ENCODE results near the gene VMAC.

Gene VMAC

DNA sequence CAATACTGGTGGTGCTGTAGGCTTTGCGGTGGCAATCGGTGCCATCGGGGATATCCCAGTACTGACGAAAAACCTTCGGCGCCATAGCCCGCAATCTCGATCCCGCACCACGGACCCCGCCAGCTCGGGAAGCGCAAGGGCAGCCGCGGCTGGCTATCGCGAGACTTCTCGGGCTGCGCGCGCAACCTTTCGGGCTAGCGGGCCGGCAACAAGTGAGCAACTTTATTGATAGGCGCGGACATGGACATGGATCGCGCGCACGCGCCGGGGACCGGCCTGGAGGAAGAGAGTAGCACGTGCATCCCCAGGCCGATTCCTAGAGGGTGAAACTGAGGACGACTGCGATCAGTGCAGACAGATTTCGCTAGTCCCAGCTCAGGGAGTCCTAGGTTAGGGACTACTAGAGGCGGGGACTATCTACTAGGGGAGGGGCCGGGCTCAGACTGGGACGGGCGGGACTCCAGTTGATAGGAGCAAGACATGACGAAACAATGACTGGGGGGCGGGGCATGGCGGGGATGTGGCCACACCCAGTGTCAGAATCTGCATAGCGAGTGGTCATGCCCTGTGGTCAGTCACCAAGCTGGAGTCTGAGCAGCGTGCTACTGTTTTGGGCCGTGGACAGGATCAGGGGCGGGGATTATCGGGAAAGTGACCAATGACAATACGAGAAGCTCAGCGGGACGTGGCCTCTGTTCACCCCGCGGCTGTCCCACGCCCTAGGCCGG, 884 bp upstream of the VMAC start, which contains the start of gene NDUFA11:
TSS of gene NDUFA11 (minus strand) at position 167 of the 728 bp plus-strand sequence. CDS start at position 85, 82 bp downstream.
- Mint-ChIP-seq H3K9me3 (no peaks in the 10 kb centered on the region), H3K4me1 (ENCODE audit: low read depth in 2 of 2) (peaks cover 22 to 30% of the 10 kb centered on the region in 2 donors), H3K4me3 (peak within 1 kb of the TSS; percentile 94 to 95), H3K27me3 (no peaks in the 10 kb centered on the region), H3K36me3 (ENCODE audit: insufficient read depth) (peaks cover 24% of the 10 kb centered on the region), H3K27ac (peak within 1 kb of the TSS; percentile 95 to 98)
- ATAC-seq (replicated peaks) (peak; percentile 51), DNase-seq (peak; percentile 95 to 96 (median 96))

DNA sequence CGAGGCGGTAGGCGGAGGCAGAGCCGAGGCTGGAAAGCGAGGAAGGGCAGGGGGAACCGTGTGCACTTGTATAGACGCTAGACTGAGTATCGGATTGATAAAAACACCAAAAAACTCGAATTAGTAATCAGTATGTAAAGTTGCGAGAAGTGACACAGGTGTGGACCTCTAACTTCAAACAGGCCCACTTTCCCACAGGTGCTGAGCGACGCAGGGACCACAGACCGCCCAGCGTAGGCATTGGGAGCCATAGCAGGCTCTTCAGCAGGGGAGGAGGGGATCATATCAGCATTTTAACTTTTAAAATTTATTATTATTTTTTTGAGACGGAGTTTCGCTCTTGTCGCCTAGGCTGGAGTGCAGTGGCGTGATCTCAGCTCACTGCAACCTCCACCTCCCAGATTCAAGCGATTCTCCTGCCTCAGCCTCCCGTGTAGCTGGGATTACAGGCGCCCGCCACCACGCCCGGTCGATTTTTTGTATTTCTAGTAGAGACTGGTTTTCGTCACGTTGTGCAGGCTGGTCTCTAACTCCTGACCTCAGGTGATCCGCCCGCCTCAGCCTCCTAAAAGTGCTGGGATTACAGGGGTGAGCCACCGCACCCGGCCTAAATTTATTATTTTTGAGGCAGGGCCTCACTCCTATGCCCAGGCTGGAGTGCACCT, 574 bp downstream of the VMAC start:
- Mint-ChIP-seq H3K4me1 (ENCODE audit: low read depth in 2 of 2) (peaks cover 18 to 25% of the 10 kb centered on the region in 2 donors), H3K4me3 (peak overlapping the region; percentile 94 to 95), H3K27me3 (no peaks in the 10 kb centered on the region), H3K27ac (peak overlapping the region; percentile 95 to 98), H3K9me3 (no peaks in the 10 kb centered on the region), H3K36me3 (ENCODE audit: insufficient read depth) (peaks cover 28% of the 10 kb centered on the region)
- no peak for DNase-seq
- no peak for ATAC-seq (replicated peaks)

DNA sequence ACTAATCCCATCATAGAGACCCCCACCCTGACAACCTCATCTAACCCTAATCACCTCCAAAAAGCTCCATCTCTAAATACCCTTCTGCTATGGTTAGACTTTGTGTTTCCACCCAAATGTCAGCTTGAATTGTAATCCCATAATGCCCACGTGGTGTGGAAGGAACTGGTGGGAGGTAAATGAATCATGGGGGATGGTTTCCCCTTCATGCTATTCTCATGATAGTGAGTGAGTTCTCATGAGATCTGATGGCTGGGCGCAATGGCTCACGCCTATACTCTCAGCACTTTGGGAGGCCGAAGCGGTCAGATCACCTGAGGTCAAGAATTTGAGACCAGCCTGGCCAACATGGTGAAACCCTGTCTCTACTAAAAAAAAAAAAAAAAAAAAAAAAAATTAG, 2.6 kb downstream of the VMAC start:
- Mint-ChIP-seq H3K9me3 (no peaks in the 10 kb centered on the region), H3K27me3 (no peaks in the 10 kb centered on the region), H3K27ac (peak overlapping the region in 1 of 2 donors; percentile 87), H3K36me3 (ENCODE audit: insufficient read depth) (peaks cover 25% of the 10 kb centered on the region), H3K4me1 (ENCODE audit: low read depth in 2 of 2) (peaks cover 14 to 23% of the 10 kb centered on the region in 2 donors), H3K4me3 (no peak overlapping the region)
- DNase-seq, result no peak
- ATAC-seq (replicated peaks), result no peak

DNA sequence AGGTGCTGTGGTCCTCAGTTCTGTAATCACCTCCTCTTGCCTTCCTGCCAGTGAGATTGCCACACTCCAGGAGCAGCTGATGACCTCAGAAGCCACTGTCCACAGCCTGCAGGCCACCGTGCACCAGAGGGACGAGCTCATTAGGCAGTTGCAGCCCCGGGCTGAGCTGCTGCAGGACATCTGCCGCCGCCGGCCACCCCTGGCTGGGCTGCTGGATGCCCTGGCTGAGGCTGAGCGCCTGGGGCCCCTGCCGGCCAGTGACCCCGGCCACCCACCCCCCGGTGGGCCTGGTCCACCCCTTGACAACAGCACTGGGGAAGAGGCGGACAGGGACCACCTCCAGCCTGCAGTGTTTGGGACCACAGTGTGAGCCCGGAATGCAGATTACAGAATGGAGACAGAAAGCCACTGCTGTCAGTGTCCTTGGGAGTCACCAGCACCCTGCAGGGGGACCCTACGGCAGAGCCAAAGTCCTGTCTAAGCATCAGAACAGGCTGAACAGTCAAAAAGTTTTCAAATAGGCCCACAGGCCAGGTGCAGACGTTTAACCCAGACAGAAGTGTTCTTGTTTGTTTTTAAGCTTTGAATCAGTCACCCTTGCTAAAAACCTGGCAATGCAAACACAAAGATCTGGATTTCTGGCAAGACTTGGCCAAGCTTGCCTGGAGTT, 4.2 kb downstream of the VMAC start:
- no peak overlapping the region for H3K27ac Mint-ChIP-seq
- no peaks in the 10 kb centered on the region for H3K27me3 Mint-ChIP-seq
- H3K4me3 Mint-ChIP-seq, result no peak overlapping the region
- no peak for ATAC-seq (replicated peaks)
- H3K36me3 Mint-ChIP-seq (ENCODE audit: insufficient read depth), result peaks cover 12% of the 10 kb centered on the region
- H3K4me1 Mint-ChIP-seq (ENCODE audit: low read depth in 2 of 2), result peaks cover 4 to 12% of the 10 kb centered on the region in 2 donors
- H3K9me3 Mint-ChIP-seq, result no peaks in the 10 kb centered on the region
- DNase-seq, result no peak

DNA sequence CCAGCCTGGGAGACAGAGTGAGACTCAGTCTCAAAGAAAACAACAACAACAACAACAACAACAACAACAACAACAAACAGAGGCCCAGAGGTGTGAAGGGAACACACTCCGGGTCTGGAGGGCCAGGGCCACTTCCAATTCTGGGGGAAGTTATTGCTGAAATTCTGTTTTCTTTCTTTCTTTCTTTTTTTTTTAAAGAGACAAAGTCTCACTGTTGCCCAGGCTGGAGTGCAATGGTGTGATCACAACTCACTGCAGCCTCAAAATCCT, 5.9 kb downstream of the VMAC start:
- ATAC-seq (replicated peaks), result no peak
- peaks cover 4 to 12% of the 10 kb centered on the region in 2 donors for H3K4me1 Mint-ChIP-seq (ENCODE audit: low read depth in 2 of 2)
- H3K27ac Mint-ChIP-seq, result no peak overlapping the region
- no peaks in the 10 kb centered on the region for H3K27me3 Mint-ChIP-seq
- DNase-seq, result no peak
- H3K36me3 Mint-ChIP-seq (ENCODE audit: insufficient read depth), result peaks cover 4% of the 10 kb centered on the region
- H3K4me3 Mint-ChIP-seq, result no peak overlapping the region
- no peaks in the 10 kb centered on the region for H3K9me3 Mint-ChIP-seq

DNA sequence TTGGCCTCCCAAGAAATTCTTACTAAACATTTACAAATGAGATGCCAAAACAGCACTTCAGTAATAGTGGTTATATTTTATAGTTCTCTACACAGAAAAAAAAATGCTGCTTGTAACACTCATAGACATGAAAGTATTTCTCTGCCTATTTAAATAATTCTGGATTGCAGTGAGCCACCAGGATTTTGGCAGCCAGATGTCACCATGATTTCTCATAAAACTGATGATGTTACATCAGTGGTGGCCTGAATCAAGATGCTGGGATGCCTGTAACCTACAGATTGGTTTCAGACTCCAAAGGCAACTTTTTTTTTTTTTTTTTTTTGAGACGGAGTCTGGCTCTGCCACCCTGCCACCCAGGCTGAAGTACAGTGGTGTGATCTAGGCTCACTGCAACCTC, 6.7 kb downstream of the VMAC start:
- Mint-ChIP-seq H3K36me3 (ENCODE audit: insufficient read depth) (peaks cover 8% of the 10 kb centered on the region), H3K27me3 (no peaks in the 10 kb centered on the region), H3K4me1 (ENCODE audit: low read depth in 2 of 2) (peaks cover 1 to 7% of the 10 kb centered on the region in 2 donors), H3K4me3 (no peak overlapping the region), H3K9me3 (no peaks in the 10 kb centered on the region), H3K27ac (no peak overlapping the region)
- ATAC-seq (replicated peaks) (no peak), DNase-seq (no peak)

DNA sequence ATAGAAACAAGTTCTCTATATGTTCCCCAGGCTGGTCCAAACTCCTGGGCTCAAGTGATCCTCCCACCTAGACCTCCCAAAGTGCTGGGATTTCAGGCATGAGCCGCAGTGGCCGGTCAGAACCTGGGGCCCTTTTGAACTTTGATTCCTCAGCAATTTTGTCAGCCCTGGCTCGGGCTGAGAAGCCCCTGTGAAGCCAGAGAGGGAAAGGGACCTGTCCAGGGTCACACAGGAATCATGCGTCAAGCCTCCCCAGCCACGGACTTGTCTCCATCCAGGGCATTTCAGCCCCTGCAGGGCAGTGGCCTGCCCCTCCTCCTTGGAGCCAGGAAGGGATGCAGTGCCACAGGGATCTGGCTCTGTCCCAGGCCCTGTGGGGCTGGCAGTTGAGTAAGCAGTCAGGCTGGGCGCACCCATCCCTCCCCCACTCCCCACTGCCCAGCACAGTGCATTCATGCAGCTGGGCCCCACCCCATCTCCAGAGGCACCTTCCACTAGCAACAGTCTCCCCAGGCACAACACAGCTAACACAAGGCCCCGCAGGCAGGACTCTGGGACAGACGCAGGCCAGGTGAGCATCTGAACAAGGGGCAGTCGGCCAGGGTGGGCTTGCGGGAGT, 9.2 kb downstream of the VMAC start, which contains the start of gene CAPS:
TSS of gene CAPS (plus strand) at position 516 of the 619 bp plus-strand sequence. CDS start 153 bp downstream, outside the sequence.
- ATAC-seq (replicated peaks), result no peak
- Mint-ChIP-seq H3K27me3 (no peaks in the 10 kb centered on the region), H3K4me3 (no peak within 1 kb of the TSS), H3K9me3 (no peaks in the 10 kb centered on the region), H3K4me1 (ENCODE audit: low read depth in 2 of 2) (no peaks in the 10 kb centered on the region), H3K27ac (no peak within 1 kb of the TSS), H3K36me3 (ENCODE audit: insufficient read depth) (peaks cover 27% of the 10 kb centered on the region)
- DNase-seq, result no peak

DNA sequence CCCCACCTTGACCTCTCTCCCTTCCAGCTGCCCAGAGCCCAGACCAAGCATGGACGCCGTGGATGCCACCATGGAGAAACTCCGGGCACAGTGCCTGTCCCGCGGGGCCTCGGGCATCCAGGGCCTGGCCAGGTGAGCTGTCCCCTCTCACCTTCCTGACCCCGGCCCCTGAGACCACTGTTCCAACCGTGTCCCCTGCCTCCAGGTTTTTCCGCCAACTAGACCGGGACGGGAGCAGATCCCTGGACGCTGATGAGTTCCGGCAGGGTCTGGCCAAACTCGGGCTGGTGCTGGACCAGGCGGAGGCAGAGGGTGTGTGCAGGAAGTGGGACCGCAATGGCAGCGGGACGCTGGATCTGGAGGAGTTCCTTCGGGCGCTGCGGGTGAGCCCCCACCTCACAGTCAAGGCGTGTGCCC, 9.7 kb downstream of the VMAC start:
- H3K9me3 Mint-ChIP-seq, result no peaks in the 10 kb centered on the region
- DNase-seq (no peak), ATAC-seq (replicated peaks) (no peak)
- no peaks in the 10 kb centered on the region for H3K4me1 Mint-ChIP-seq (ENCODE audit: low read depth in 2 of 2)
- H3K27me3 Mint-ChIP-seq, result no peaks in the 10 kb centered on the region
- H3K4me3 Mint-ChIP-seq, result no peak overlapping the region
- H3K36me3 Mint-ChIP-seq (ENCODE audit: insufficient read depth), result peaks cover 32% of the 10 kb centered on the region
- H3K27ac Mint-ChIP-seq, result no peak overlapping the region

DNA sequence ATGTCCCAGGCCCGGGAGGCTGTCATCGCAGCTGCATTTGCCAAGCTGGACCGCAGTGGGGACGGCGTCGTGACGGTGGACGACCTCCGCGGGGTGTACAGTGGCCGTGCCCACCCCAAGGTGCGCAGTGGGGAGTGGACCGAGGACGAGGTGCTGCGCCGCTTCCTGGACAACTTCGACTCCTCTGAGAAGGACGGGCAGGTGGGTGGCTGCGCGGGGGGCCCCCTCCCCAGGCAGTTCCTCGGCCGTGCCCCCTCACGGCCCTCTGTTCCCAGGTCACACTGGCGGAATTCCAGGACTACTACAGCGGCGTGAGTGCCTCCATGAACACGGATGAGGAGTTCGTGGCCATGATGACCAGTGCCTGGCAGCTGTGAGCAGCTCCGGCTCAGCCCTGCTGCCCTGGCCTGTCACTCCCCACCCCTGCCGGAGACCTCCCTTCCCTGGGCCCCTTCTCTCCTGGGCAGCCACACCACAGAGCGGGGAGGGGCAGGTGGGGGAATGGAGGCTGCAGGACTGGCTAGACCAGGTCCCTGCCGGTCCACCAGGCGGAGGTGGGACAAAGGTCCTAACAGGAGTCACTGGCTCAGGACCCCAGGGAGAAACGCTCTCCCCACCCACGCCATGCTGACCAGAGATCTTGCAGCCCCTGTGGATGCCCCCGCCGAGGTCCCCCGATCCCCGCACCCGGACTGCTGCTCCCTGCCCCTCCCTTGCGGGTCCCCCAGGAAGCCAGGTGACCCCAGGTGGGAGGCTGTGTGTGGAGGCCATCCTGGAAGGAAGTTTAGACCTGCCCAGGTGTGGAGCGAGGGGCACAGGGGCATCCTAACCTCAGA, 10.5 kb downstream of the VMAC start:
- H3K36me3 Mint-ChIP-seq (ENCODE audit: insufficient read depth), result peaks cover 32% of the 10 kb centered on the region
- no peaks in the 10 kb centered on the region for H3K27me3 Mint-ChIP-seq
- H3K9me3 Mint-ChIP-seq, result no peaks in the 10 kb centered on the region
- DNase-seq (no peak), ATAC-seq (replicated peaks) (no peak)
- no peak overlapping the region for H3K4me3 Mint-ChIP-seq
- H3K4me1 Mint-ChIP-seq (ENCODE audit: low read depth in 2 of 2), result no peaks in the 10 kb centered on the region
- no peak overlapping the region for H3K27ac Mint-ChIP-seq

DNA sequence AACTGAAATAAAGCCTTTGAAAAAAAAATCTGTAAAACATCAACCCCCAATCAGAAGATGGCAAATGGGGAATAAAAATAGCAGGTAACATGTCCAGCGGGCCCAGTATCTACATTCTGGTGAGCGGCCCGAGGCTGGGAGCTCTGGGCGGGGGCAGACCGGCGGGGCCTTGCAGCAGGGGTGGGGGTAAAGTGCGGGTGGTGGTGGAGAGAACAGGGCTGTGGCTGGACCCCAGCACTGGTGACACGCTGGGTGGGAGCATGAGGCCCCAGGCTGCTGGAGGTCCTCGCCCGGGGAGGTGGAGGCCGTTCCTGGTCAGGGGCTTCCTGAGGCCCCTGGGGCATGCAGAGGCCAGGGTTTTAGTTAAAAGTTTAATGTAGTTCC, 11.1 kb downstream of the VMAC start:
- peaks cover 36% of the 10 kb centered on the region for H3K36me3 Mint-ChIP-seq (ENCODE audit: insufficient read depth)
- H3K9me3 Mint-ChIP-seq, result no peaks in the 10 kb centered on the region
- H3K27me3 Mint-ChIP-seq, result no peaks in the 10 kb centered on the region
- no peaks in the 10 kb centered on the region for H3K4me1 Mint-ChIP-seq (ENCODE audit: low read depth in 2 of 2)
- H3K27ac Mint-ChIP-seq, result no peak overlapping the region
- no peak overlapping the region for H3K4me3 Mint-ChIP-seq
- ATAC-seq (replicated peaks) (no peak), DNase-seq (no peak)

DNA sequence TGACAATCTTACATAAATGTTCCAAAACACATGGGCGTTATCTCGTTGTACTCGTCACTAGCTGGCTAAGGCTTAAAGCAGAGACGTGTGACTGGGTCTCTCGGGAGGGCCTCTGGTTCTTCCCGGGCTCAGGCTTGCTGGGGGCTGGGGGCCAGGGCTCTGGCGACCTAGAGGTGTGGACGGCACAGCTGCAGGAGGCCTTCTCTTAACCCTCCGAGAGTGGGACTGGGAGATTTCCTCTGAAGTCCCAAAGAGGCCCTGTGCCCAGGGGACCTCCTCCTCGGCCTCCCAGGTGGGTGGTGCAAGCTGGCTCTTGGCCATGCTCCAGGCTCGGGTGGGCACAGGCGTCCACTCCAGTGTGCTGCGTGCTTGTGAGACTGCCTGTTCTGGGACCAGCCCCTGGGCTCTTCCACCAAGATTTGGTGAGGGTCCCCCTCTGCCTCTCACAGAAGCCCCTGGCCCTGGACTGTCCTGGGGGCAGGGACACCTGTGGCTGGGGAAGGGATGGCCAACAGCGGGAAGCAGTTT, 11.6 kb downstream of the VMAC start:
- no peak overlapping the region for H3K4me3 Mint-ChIP-seq
- peaks cover 41% of the 10 kb centered on the region for H3K36me3 Mint-ChIP-seq (ENCODE audit: insufficient read depth)
- DNase-seq (no peak), ATAC-seq (replicated peaks) (no peak)
- H3K9me3 Mint-ChIP-seq, result no peaks in the 10 kb centered on the region
- H3K27me3 Mint-ChIP-seq, result no peaks in the 10 kb centered on the region
- no peak overlapping the region for H3K27ac Mint-ChIP-seq
- no peaks in the 10 kb centered on the region for H3K4me1 Mint-ChIP-seq (ENCODE audit: low read depth in 2 of 2)

DNA sequence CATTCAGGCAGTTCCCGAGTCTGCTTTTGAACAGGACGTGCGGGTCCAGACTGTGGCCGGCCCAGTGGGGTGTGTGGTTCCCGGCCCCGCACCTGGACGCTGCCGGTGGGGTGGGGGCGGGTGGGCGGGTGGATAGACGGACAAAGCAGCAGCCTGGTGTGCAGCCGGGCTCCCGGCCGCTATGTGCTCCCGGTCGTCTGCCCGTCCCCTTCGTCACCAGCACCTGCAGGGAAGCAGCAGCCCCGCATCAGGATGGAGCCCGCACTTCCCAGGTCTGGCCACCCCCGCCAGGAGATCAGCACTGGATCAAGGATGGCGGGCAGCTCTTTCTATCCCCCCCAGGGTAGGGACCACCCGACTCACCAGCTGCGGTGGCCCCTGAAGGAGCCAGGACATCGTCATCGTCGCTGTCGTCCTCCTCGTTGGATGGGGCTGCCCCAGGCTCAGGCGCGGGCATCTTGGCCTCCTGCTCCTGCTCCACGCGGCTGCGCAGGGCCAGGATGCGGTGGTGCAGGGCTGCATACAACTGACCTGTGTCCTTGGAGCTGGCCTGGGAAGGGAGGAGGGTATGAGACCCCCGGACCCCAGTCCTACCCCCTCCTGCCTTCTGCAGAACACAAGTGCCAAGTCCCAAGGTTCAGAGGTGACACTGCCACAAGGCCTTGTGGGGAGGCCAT, 12.9 kb downstream of the VMAC start:
- Mint-ChIP-seq H3K27ac (no peak overlapping the region), H3K9me3 (no peaks in the 10 kb centered on the region), H3K4me3 (no peak overlapping the region), H3K4me1 (ENCODE audit: low read depth in 2 of 2) (no peaks in the 10 kb centered on the region), H3K36me3 (ENCODE audit: insufficient read depth) (peaks cover 51% of the 10 kb centered on the region), H3K27me3 (no peaks in the 10 kb centered on the region)
- DNase-seq (no peak), ATAC-seq (replicated peaks) (no peak)
